ENCODE results near the gene LAD1. TPM values are rescaled to one million over a fixed set of nuclear protein-coding genes. Genes with fewer than 3 reads are reported as not detected.

The LAD1 gene
- total RNA-seq, 4 donors from 2014 or later, result 0.25 to 6.2 (median 0.92) TPM

GRCh38 chr1:201334325-201335173 lies 64.6 kb downstream of the LAD1 start:
- ATAC-seq (peak in 1 of 2 donors; percentile 21), DNase-seq (no peak)
- in situ Hi-C loops (cut with MboI; ENCODE audit: low sequenced_read_pairs in 4 of 4) (no loop called here), intact Hi-C loops (cut with DNase I; ENCODE audit: low total_unique reads) (no loop called here)
- H3K27me3 ChIP-seq, result no peaks in the 10 kb centered on the region
- TF ChIP-seq CTCF (IDR thresholded peaks at IDR 0.05 in 4 of 5, conservative IDR thresholded peaks at IDR 0.05 in 1 of 5) (no peak), POLR2A (IDR thresholded peaks at IDR 0.05) (no peak)
- H3K4me3 ChIP-seq, result no peak overlapping the region
- no peaks in the 10 kb centered on the region for H3K9me3 ChIP-seq
- H3K36me3 ChIP-seq, result no peaks in the 10 kb centered on the region
- H3K27ac ChIP-seq, result peak overlapping the region in 1 of 4 donors; percentile 31
- H3K4me1 ChIP-seq, result peaks cover 0 to 3% of the 10 kb centered on the region in 2 donors

GRCh38 chr1:201332616-201333335 lies 66.3 kb downstream of the LAD1 start:
- no peak for ATAC-seq
- in situ Hi-C loops (cut with MboI; ENCODE audit: low sequenced_read_pairs in 4 of 4), result no loop called here
- Histone ChIP-seq H3K36me3 (no peaks in the 10 kb centered on the region), H3K9me3 (no peaks in the 10 kb centered on the region), H3K27ac (no peak overlapping the region), H3K4me1 (peaks cover 0 to 3% of the 10 kb centered on the region in 2 donors), H3K4me3 (no peak overlapping the region), H3K27me3 (no peaks in the 10 kb centered on the region)
- intact Hi-C loops (cut with DNase I; ENCODE audit: low total_unique reads), result no loop called here
- DNase-seq, result no peak
- no peak for TF ChIP-seq CTCF (IDR thresholded peaks at IDR 0.05 in 4 of 5, conservative IDR thresholded peaks at IDR 0.05 in 1 of 5)
- no peak for TF ChIP-seq POLR2A (IDR thresholded peaks at IDR 0.05)

GRCh38 chr1:201332021-201332420 lies 67.1 kb downstream of the LAD1 start:
- intact Hi-C loops (cut with DNase I; ENCODE audit: low total_unique reads), result no loop called here
- H3K4me1 ChIP-seq, result peaks cover 0 to 3% of the 10 kb centered on the region in 2 donors

GRCh38 chr1:201331166-201331565 lies 68.0 kb downstream of the LAD1 start:
- peaks cover 0 to 3% of the 10 kb centered on the region in 2 donors for H3K4me1 ChIP-seq
- no peak for TF ChIP-seq POLR2A (IDR thresholded peaks at IDR 0.05)
- TF ChIP-seq CTCF (IDR thresholded peaks at IDR 0.05 in 4 of 5, conservative IDR thresholded peaks at IDR 0.05 in 1 of 5), result no peak
- intact Hi-C loops (cut with DNase I; ENCODE audit: low total_unique reads), result no loop called here
- DNase-seq, result no peak
- in situ Hi-C loops (cut with MboI; ENCODE audit: low sequenced_read_pairs in 4 of 4), result no loop called here
- H3K4me3 ChIP-seq, result no peak overlapping the region
- no peaks in the 10 kb centered on the region for H3K27me3 ChIP-seq
- no peak for ATAC-seq
- no peak overlapping the region for H3K27ac ChIP-seq
- H3K9me3 ChIP-seq, result no peaks in the 10 kb centered on the region
- H3K36me3 ChIP-seq, result no peaks in the 10 kb centered on the region

More at GRCh38 chr1:201332021-201332420, 67.1 kb downstream of the LAD1 start:
- DNase-seq (no peak), ATAC-seq (no peak)
- in situ Hi-C loops (cut with MboI; ENCODE audit: low sequenced_read_pairs in 4 of 4), result no loop called here
- H3K9me3 ChIP-seq, result no peaks in the 10 kb centered on the region
- no peaks in the 10 kb centered on the region for H3K36me3 ChIP-seq
- H3K27ac ChIP-seq, result no peak overlapping the region
- TF ChIP-seq CTCF (IDR thresholded peaks at IDR 0.05 in 4 of 5, conservative IDR thresholded peaks at IDR 0.05 in 1 of 5) (no peak), POLR2A (IDR thresholded peaks at IDR 0.05) (no peak)
- H3K27me3 ChIP-seq, result no peaks in the 10 kb centered on the region
- H3K4me3 ChIP-seq, result no peak overlapping the region

Other genes starting within 250 kb of the LAD1 start
- 10 to 100 TPM; 11.9 to 38.8 (median 13.0) TPM for gene TMEM9, start 244.8 kb downstream of the LAD1 start, total RNA-seq
- 100 to 1,000 TPM in 1 of 4 donors, 10 to 100 TPM in 3; 11.2 to 113 (median 27.7) TPM for gene IGFN1, start 208.5 kb downstream of the LAD1 start, total RNA-seq
- 1 to 10 TPM in 3 of 4 donors, under 1 TPM in 1; 0.71 to 4.5 (median 1.2) TPM for gene PKP1, start 115.8 kb downstream of the LAD1 start, total RNA-seq
- gene TNNT2, start 21.6 kb downstream of the LAD1 start, total RNA-seq, result 10 to 100 TPM in 1 of 4 donors, 1 to 10 TPM in 1, under 1 TPM in 1, not detected in 1; 0.39 to 14.8 (median 6.7) TPM
- gene TNNI1, start 22.4 kb upstream of the LAD1 start, total RNA-seq, result 1,000 to 10,000 TPM in 2 of 4 donors, 100 to 1,000 TPM in 2; 304 to 3,604 (median 1,823) TPM
- gene PHLDA3, start 69.9 kb upstream of the LAD1 start, total RNA-seq, result 10 to 100 TPM in 3 of 4 donors, 1 to 10 TPM in 1; 7.4 to 91.8 (median 62.7) TPM
- gene CSRP1, start 107.8 kb upstream of the LAD1 start, total RNA-seq, result 10 to 100 TPM; 22.7 to 91.1 (median 68.9) TPM
- gene NAV1, start 139.8 kb upstream of the LAD1 start, total RNA-seq, result 1 to 10 TPM; 4.2 to 9.1 (median 7.1) TPM